ENCODE results near the gene AMH.

AMH gene

GRCh38 chr19:2230807-2231533 is 18.2 kb upstream of the AMH start (continued):
- TF ChIP-seq ZFP41 (tag by site-specific recombination; IDR thresholded peaks at IDR 0.05; ENCODE audit: borderline replicate concordance) (no peak), KLF10 (tag by site-specific recombination; IDR thresholded peaks at IDR 0.05) (no peak), SP3 (tag by site-specific recombination; IDR thresholded peaks at IDR 0.05) (no peak), ZNF621 (tag by site-specific recombination; IDR thresholded peaks at IDR 0.05) (no peak), ZNF341 (tag by site-specific recombination; IDR thresholded peaks at IDR 0.05; ENCODE audit: low read depth) (no peak), HIC1 (tag by site-specific recombination; IDR thresholded peaks at IDR 0.05) (no peak), ZNF555 (tag by site-specific recombination; conservative IDR thresholded peaks at IDR 0.05) (no peak), PRDM2 (tag by site-specific recombination; IDR thresholded peaks at IDR 0.05; ENCODE audit: borderline replicate concordance) (no peak), ZNF398 (tag by site-specific recombination; IDR thresholded peaks at IDR 0.05) (no peak), SALL2 (tag by site-specific recombination; IDR thresholded peaks at IDR 0.05; ENCODE audit: borderline replicate concordance) (no peak), KLF17 (tag by site-specific recombination; IDR thresholded peaks at IDR 0.05) (peak; percentile 84), ZNF140 (tag by site-specific recombination; IDR thresholded peaks at IDR 0.05) (no peak), ZNF600 (tag by site-specific recombination; IDR thresholded peaks at IDR 0.05) (peak; percentile 41; the same call in 1 of the 2 replicates), GLIS1 (tag by site-specific recombination; IDR thresholded peaks at IDR 0.05) (no peak), ZNF521 (tag by site-specific recombination; IDR thresholded peaks at IDR 0.05) (no peak), ZNF148 (tag by site-specific recombination; IDR thresholded peaks at IDR 0.05; ENCODE audit: borderline replicate concordance) (peak; percentile 18; the same call in 1 of the 2 replicates), SCRT1 (tag by site-specific recombination; IDR thresholded peaks at IDR 0.05; ENCODE audit: borderline replicate concordance) (no peak), ZNF10 (tag by site-specific recombination; IDR thresholded peaks at IDR 0.05) (no peak), KLF8 (tag by site-specific recombination; IDR thresholded peaks at IDR 0.05) (0 out of 2 replicates have a peak, but pooled peaks have one; percentile 23), HOXA7 (CRISPR knock-in tag; IDR thresholded peaks at IDR 0.05; ENCODE audit: borderline replicate concordance) (no peak)

All from HEK293 (cell line).